Measurements from ENCODE around the gene NOL7.

GRCh38 chr6:13653296-13653695, 38.2 kb downstream of the NOL7 start:
- TF ChIP-seq ZFP3 (CRISPR knock-in tag; IDR thresholded peaks at IDR 0.05) (no peak), SNAI2 (CRISPR knock-in tag; IDR thresholded peaks at IDR 0.05) (no peak), OSR1 (CRISPR knock-in tag; IDR thresholded peaks at IDR 0.05) (no peak), ARNTL (CRISPR knock-in tag; IDR thresholded peaks at IDR 0.05; ENCODE audit: borderline replicate concordance, low read depth) (no peak), TSHZ2 (CRISPR knock-in tag; IDR thresholded peaks at IDR 0.05) (no peak), TOX (CRISPR knock-in tag; IDR thresholded peaks at IDR 0.05; ENCODE audit: borderline replicate concordance) (no peak)
- TF ChIP-seq, protein P1, sequence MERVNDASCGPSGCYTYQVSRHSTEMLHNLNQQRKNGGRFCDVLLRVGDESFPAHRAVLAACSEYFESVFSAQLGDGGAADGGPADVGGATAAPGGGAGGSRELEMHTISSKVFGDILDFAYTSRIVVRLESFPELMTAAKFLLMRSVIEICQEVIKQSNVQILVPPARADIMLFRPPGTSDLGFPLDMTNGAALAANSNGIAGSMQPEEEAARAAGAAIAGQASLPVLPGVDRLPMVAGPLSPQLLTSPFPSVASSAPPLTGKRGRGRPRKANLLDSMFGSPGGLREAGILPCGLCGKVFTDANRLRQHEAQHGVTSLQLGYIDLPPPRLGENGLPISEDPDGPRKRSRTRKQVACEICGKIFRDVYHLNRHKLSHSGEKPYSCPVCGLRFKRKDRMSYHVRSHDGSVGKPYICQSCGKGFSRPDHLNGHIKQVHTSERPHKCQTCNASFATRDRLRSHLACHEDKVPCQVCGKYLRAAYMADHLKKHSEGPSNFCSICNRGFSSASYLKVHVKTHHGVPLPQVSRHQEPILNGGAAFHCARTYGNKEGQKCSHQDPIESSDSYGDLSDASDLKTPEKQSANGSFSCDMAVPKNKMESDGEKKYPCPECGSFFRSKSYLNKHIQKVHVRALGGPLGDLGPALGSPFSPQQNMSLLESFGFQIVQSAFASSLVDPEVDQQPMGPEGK (CRISPR knock-in tag; IDR thresholded peaks at IDR 0.05; ENCODE audit: borderline replicate concordance): no peak

Data from SK-N-SH treated with all-trans-retinoic acid at 6 μM for 48 hours (cell line).